GM12878 (cell line): ENCODE results near the gene MAPK1IP1L. TPM values are rescaled to one million over a fixed set of nuclear protein-coding genes. Genes with fewer than 3 reads are reported as not detected.

Experiments used
- ATF3 ChIP-seq: IDR thresholded peaks from 2 replicates; pipeline ENCODE4 v1.6.1; 2011; ENCODE audit warnings: low read depth, mild to moderate bottlenecking, low read length, moderate library complexity, borderline replicate concordance; ENCODE audit errors: extremely low read depth
- BMI1 ChIP-seq: fragments of 450-650 bp; IDR thresholded peaks from 2 replicates; pipeline ENCODE4 v1.6.1; 2016; ENCODE audit warnings: mild to moderate bottlenecking, moderate library complexity, borderline replicate concordance
- CBX3 ChIP-seq: fragments of 200-600 bp; sonication (generic); IDR thresholded peaks from 2 replicates; pipeline ENCODE4 v1.6.1; 2016; ENCODE audit warnings: low read depth, borderline replicate concordance
- CREB1 ChIP-seq: IDR thresholded peaks from 2 replicates; pipeline ENCODE4 v1.6.1; 2012; ENCODE audit warnings: low read depth, mild to moderate bottlenecking, inconsistent platforms
- CTCF ChIP-seq, 3 experiments: IDR thresholded peaks in 2 of 3; conservative IDR thresholded peaks in 1 of 3; 2 replicates each; pipeline ENCODE4 v1.5.1; 2011; ENCODE audit warnings: low read depth in 3 of 3, low read length in 3 of 3, mild to moderate bottlenecking in 3 of 3, control low read depth in 2 of 3, moderate library complexity in 2 of 3, inconsistent platforms in 1 of 3, mixed read lengths in 1 of 3; ENCODE audit not compliant: control insufficient read depth in 2 of 3, insufficient read depth in 1 of 3; ENCODE audit errors: extremely low read depth in 1 of 3
- E2F8 ChIP-seq: fragments of 450-650 bp; IDR thresholded peaks from 2 replicates; pipeline ENCODE4 v1.6.1; 2018; ENCODE audit warnings: mild to moderate bottlenecking, low read depth, moderate library complexity; ENCODE audit not compliant: partially characterized antibody
- EGR1 ChIP-seq, 2 experiments: IDR thresholded peaks; 1 replicate in 1 of 2; 2 replicates in 1 of 2; pipeline ENCODE4 v1.6.1; 2011 to 2012; ENCODE audit warnings: low read depth in 2 of 2, low read length in 2 of 2, borderline replicate concordance in 1 of 2, mild to moderate bottlenecking in 1 of 2, moderate library complexity in 1 of 2
- ELK1 ChIP-seq: IDR thresholded peaks from 2 replicates; pipeline ENCODE4 v1.6.1; 2012; ENCODE audit warnings: low read depth, low read length, improper control_type of control experiment
- HCFC1 ChIP-seq: fragments of 150-350 bp; IDR thresholded peaks from 2 replicates; pipeline ENCODE4 v1.6.1; 2014; ENCODE audit warnings: low read length
- MEF2A ChIP-seq: IDR thresholded peaks from 2 replicates; pipeline ENCODE4 v1.6.1; 2011; ENCODE audit warnings: low read depth, mild to moderate bottlenecking, low read length, moderate library complexity; ENCODE audit not compliant: insufficient read depth
- PBX3 ChIP-seq: IDR thresholded peaks from 2 replicates; pipeline ENCODE4 v1.6.1; 2011; ENCODE audit warnings: mild to moderate bottlenecking, low read depth, low read length, moderate library complexity; ENCODE audit not compliant: insufficient replicate concordance
- SIN3A ChIP-seq: IDR thresholded peaks from 2 replicates; pipeline ENCODE4 v1.6.1; 2012; ENCODE audit warnings: low read depth, low read length, improper control_type of control experiment
- SMAD1 ChIP-seq: fragments of 450-650 bp; IDR thresholded peaks from 2 replicates; pipeline ENCODE4 v1.6.1; 2018; ENCODE audit warnings: mild to moderate bottlenecking, low read depth; ENCODE audit not compliant: partially characterized antibody
- TCF12 ChIP-seq: IDR thresholded peaks from 2 replicates; pipeline ENCODE4 v1.6.1; 2011; ENCODE audit warnings: low read depth, mild to moderate bottlenecking, low read length
- YY1 ChIP-seq: IDR thresholded peaks from 2 replicates; pipeline ENCODE4 v1.6.1; 2011; ENCODE audit warnings: low read depth, mild to moderate bottlenecking, low read length
- ZNF592 ChIP-seq: fragments of 450-650 bp; IDR thresholded peaks from 2 replicates; pipeline ENCODE4 v1.6.1; 2017; ENCODE audit warnings: mild to moderate bottlenecking, moderate library complexity
- polyA plus RNA-seq, 11 experiments: library from polyadenylated mRNA; depleted of rRNA in 4 of 11; unstranded in 6 of 11; stranded (reverse) in 5 of 11; fragments of >200 nt; fragmentation: Nextera tagmentation in 4 of 11; fragmentation: Illumina TruSeq in 1 of 11; extraction: Ambion mirVana in 4 of 11; extraction: Trizol in 1 of 11; gene quantifications; 1 replicate in 1 of 11; 2 replicates in 10 of 11; pipeline versions ENCODE4 v1.2.1 to v1.2.3, GENCODE V29; 2011 to 2016; ENCODE audit warnings: inconsistent platforms in 2 of 11, missing spikeins in 2 of 11, low read depth in 1 of 11
- total RNA-seq, 4 experiments: library from RNA; depleted of rRNA in 3 of 4; stranded (reverse); fragments of >200 nt in 3 of 4; fragmentation: Illumina TruSeq in 1 of 4; extraction: Trizol in 1 of 4; gene quantifications; 2 replicates each; pipeline versions ENCODE4 v1.2.1 to v1.2.3, GENCODE V29; 2013 to 2021

MAPK1IP1L gene
- total and polyA plus RNA-seq, 10 of the 15 experiments (the other 5 are each of a cell fraction or from before 2014, with no cell fraction given), result 44.6 to 117 (median 73.0) TPM

GRCh38 chr14:55051423-55052268 is at the start of gene MAPK1IP1L (continued):
- TF ChIP-seq ELK1 (peak; percentile 85), PBX3 (peak; percentile 43), CBX3 (no peak), EGR1 (IDR thresholded peaks at IDR 0.05; ENCODE audit: borderline replicate concordance in 1 of 2, low read depth in 2 of 2, low read length in 2 of 2) (peak in 1 of 2 experiments; percentile 79; a peak in 1 of 3 replicates), E2F8 (no peak), SIN3A (peak; percentile 56; the same call in 1 of the 2 replicates), ATF3 (no peak), TCF12 (peak; percentile 96), CREB1 (peak; percentile 97), MEF2A (no peak), YY1 (peak; percentile 84), CTCF (IDR thresholded peaks at IDR 0.05 in 2 of 3, conservative IDR thresholded peaks at IDR 0.05 in 1 of 3; ENCODE audit: control insufficient read depth in 2 of 3, extremely low read depth in 1 of 3, insufficient read depth in 1 of 3, low read depth in 3 of 3, low read length in 3 of 3) (peak; percentile 96 to 99 (median 99); a peak in 5 of 6 replicates), ZNF592 (peak; percentile 83), SMAD1 (peak; percentile 20), BMI1 (no peak), HCFC1 (peak; percentile 62)
